ENCODE measurements around the gene HOMER3.

DNA sequence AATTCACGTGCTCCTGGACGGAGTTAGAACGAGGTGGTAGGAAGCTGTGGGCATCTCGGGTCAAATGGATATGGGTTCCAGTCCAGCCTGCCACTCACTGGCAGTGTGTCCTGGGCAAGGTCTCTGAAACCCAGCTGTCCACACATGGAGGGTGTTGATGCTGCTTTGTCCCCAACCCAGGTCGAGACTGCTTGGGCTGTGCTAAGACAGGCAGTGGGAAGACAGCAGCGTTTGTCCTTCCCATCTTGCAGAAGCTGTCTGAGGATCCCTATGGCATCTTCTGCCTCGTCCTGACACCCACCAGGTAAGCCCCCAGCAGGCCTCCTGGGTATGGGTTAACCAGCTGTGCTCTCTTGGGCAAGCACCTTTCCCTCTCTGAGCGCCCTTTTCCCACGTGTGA, 20.6 kb downstream of the HOMER3 start:
- TF ChIP-seq POLR2A (IDR thresholded peaks at IDR 0.05; ENCODE audit: low read length) (no peak), GATA1 (IDR thresholded peaks at IDR 0.05; ENCODE audit: low read depth, low read length) (no peak)

All from erythroblast (primary cell).